ENCODE data around the gene TPM2.

GRCh38 chr9:35667939-35668338, 21.8 kb downstream of the TPM2 start:
- TF ChIP-seq CTCF (IDR thresholded peaks at IDR 0.05; ENCODE audit: low read depth, low read length, missing input control) (no peak), JUND (IDR thresholded peaks at IDR 0.05) (no peak), GABPA (IDR thresholded peaks at IDR 0.05 in 1 of 2, conservative IDR thresholded peaks at IDR 0.05 in 1 of 2) (no peak), HNF4A (conservative IDR thresholded peaks at IDR 0.05) (no peak), RXRA (IDR thresholded peaks at IDR 0.05) (no peak), REST (IDR thresholded peaks at IDR 0.05) (no peak), RAD21 (IDR thresholded peaks at IDR 0.05) (no peak), FOXA1 (IDR thresholded peaks at IDR 0.05) (no peak), TAF1 (conservative IDR thresholded peaks at IDR 0.05) (no peak), EGR1 (IDR thresholded peaks at IDR 0.05; ENCODE audit: low read depth in 2 of 2) (no peak), YY1 (IDR thresholded peaks at IDR 0.05) (no peak)
- TF ChIP-seq, protein P1, sequence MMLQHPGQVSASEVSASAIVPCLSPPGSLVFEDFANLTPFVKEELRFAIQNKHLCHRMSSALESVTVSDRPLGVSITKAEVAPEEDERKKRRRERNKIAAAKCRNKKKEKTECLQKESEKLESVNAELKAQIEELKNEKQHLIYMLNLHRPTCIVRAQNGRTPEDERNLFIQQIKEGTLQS (IDR thresholded peaks at IDR 0.05), result no peak
